ENCODE measurements around the gene HOXB7. TPM values are rescaled to one million over a fixed set of nuclear protein-coding genes. Genes with fewer than 3 reads are reported as not detected.
A peak's percentile ranks its signal among the peaks of the same experiment; 100 is the strongest.

The HOXB7 gene
- total RNA-seq, 1 donor from 2014 or later, result 2.4 TPM

DNA sequence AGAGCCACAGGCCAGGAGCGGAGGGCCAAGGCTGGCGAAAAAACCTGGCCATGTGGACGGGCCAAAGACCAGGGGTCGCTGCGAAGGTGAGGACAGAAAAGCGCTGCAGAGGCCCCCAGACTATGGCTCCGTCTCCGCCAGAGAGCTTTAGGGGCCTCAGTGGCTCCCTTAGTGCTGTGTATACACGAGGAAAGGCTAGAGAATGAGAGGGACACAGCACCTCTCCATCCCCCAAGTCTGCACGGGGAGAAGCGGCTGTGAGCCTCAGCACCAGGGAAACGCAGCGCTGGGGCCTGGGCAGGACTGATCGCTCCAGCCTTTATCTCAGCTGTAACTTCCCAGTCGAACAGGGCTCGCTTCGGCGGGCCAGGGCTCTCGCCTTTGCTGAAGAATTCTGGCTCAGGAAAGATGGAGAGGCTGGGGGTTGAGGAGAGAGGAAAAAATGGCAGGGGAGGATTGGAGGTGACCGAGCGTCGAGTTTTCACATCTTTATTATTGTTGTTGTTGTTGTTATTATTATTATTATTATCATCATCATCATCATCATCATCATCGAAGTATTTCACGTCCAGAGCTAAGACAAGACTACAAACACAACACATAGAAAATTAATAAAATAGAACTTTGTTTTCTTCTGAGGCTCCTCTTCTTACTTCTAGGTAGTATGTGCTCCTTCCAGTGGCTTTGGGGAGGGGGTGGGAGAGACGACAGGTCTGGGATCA lies 15.4 kb downstream of the HOXB7 start:
- H3K9me3 ChIP-seq, result no peaks in the 10 kb centered on the region
- peak overlapping the region; percentile 39 for H3K27ac ChIP-seq
- ATAC-seq (no peak), DNase-seq (no peak)
- no peak overlapping the region for H3K4me3 ChIP-seq
- peaks cover 96% of the 10 kb centered on the region for H3K27me3 ChIP-seq (ENCODE audit: low read depth)
- TF ChIP-seq, protein P1, sequence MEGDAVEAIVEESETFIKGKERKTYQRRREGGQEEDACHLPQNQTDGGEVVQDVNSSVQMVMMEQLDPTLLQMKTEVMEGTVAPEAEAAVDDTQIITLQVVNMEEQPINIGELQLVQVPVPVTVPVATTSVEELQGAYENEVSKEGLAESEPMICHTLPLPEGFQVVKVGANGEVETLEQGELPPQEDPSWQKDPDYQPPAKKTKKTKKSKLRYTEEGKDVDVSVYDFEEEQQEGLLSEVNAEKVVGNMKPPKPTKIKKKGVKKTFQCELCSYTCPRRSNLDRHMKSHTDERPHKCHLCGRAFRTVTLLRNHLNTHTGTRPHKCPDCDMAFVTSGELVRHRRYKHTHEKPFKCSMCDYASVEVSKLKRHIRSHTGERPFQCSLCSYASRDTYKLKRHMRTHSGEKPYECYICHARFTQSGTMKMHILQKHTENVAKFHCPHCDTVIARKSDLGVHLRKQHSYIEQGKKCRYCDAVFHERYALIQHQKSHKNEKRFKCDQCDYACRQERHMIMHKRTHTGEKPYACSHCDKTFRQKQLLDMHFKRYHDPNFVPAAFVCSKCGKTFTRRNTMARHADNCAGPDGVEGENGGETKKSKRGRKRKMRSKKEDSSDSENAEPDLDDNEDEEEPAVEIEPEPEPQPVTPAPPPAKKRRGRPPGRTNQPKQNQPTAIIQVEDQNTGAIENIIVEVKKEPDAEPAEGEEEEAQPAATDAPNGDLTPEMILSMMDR (IDR thresholded peaks at IDR 0.05), result no peak
- peaks cover 38% of the 10 kb centered on the region for H3K4me1 ChIP-seq
- peaks cover 5% of the 10 kb centered on the region for H3K36me3 ChIP-seq
- intact Hi-C loops (cut with DNase I), result no loop called here

DNA sequence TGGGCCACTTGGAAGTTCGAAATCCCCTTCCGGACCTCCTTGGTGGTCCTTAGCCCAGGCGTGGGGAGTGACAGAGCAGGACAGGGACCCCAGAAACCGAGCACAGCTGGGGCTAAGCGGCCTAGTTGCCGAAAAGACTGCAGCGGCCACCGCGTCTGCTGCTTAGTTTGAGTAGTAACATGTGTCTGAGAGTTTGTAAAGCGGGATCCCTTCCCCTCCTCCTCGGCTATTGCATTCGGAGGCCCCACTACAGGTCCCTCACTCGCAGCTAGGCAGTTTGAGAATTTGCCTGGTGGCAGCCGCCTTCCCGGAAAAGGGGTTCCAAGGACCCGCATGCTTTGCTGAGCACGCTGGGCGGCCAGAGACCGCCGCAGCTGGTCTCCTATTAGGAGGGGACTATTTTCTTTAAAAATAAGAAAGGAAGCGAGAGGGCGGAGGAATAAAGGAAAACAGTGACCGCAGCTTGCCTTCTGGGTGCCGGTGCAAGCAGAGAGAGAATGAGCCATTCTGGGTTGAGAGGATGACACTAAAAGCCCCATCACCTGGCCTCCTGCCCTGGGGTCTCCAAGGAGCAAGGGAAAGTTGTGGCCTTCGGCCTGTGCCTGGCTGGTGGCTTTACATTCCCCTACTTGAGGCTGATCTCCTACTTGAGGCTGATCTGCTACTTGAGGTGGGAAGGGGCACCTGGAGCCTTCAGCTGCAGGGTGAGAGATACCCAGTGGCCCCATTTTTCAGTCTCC lies 16.1 kb downstream of the HOXB7 start:
- Histone ChIP-seq H3K4me3 (peak overlapping the region; percentile 63), H3K9me3 (no peaks in the 10 kb centered on the region), H3K27me3 (ENCODE audit: low read depth) (peaks cover 91% of the 10 kb centered on the region), H3K4me1 (peaks cover 38% of the 10 kb centered on the region), H3K36me3 (peaks cover 5% of the 10 kb centered on the region), H3K27ac (peak overlapping the region; percentile 39)
- ATAC-seq, result no peak
- TF ChIP-seq, protein P1 (IDR thresholded peaks at IDR 0.05), result no peak
- intact Hi-C loops (cut with DNase I), result no loop called here
- DNase-seq, result no peak

DNA sequence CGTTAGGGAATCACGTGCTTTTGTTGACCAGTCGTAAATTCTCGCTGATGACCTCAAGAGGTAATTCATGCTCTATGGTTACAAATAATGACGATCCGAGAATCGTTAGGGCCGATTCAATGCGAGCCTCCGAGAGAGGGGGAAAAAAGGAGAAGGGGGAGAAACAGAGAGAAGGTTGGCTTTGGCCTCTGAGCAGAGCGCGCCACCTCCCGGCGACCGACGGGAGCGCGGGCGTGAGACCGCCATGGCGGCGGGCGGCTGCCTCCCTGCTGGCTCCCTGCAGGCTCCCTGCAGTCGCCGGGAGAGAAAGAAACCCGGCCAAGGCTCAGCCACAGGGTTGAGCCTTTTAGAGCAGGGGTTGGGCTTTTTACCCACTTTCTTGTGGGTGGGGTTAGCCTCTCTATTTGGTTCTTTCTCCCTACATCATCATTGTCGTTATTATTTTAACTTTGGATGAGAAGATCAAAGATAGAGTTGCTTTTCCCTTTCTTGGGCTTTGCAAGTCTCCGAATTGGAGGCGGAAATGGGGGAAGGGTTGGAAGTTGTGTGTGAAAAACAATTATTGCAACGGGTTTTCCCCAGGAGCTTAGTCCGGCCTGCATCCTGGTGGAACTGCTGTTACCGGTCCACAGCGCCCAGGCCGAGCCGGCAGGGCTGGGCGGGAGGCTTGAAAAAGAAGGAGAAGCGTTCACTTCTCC lies 16.8 kb downstream of the HOXB7 start:
- ATAC-seq, result peak; percentile 69 to 82
- TF ChIP-seq, protein P1 (IDR thresholded peaks at IDR 0.05), result peak; percentile 92
- peak; percentile 79 for DNase-seq

DNA sequence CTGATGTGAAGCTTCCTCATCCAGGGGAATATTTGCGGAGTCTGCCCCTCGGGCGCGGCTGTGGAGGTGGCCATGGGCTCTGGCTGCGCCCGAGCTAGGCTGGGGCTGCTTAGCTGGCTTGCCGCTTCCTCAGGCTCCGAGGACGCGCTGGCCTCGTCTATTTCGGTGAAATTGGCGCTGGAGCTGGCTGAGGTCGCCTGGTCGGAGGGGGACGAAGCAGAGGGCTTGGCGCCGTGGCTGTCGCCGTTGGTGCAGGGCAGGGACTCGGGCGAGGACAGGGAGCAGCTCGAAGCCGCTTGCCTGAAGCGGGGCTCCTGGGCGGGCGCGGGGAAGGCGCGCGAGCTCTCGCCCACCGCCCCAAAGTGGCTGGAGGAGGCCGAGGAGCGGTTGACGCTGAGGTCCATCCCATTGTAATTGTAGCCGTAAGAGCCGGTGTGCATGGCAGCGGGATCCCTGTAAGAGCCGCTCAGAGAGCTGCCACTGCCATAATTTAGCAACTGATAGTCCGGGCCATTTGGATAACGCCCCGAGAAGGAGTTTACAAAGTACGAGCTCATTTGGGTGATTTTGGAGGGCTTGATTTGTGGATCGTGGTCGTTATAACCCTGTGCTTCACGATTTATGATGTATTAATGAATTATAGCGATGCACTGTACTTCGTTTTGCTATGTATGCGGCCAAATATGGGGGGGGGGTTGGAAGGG lies 17.5 kb downstream of the HOXB7 start, which contains the start of gene HOXB5:
Gene HOXB5, minus strand, starts transcription at position 654 of the 704 bp plus-strand sequence. Its CDS starts 97 bp downstream, at position 557.
- DNase-seq, result no peak
- Histone ChIP-seq H3K27me3 (ENCODE audit: low read depth) (peaks cover 84% of the 10 kb centered on the region), H3K36me3 (peaks cover 5% of the 10 kb centered on the region), H3K9me3 (no peaks in the 10 kb centered on the region), H3K27ac (peak within 1 kb of the TSS; percentile 81), H3K4me3 (peak within 1 kb of the TSS; percentile 63), H3K4me1 (peaks cover 38% of the 10 kb centered on the region)
- TF ChIP-seq, protein P1 (IDR thresholded peaks at IDR 0.05), result no peak
- intact Hi-C loops (cut with DNase I), result no loop called here
- no peak for ATAC-seq

More for the DNA sequence above, 16.8 kb downstream of the HOXB7 start:
- Histone ChIP-seq H3K27ac (peak overlapping the region; percentile 39), H3K4me3 (peak overlapping the region; percentile 63), H3K4me1 (peaks cover 38% of the 10 kb centered on the region), H3K27me3 (ENCODE audit: low read depth) (peaks cover 84% of the 10 kb centered on the region), H3K9me3 (no peaks in the 10 kb centered on the region), H3K36me3 (peaks cover 5% of the 10 kb centered on the region)
- intact Hi-C loops (cut with DNase I), result no loop called here

DNA sequence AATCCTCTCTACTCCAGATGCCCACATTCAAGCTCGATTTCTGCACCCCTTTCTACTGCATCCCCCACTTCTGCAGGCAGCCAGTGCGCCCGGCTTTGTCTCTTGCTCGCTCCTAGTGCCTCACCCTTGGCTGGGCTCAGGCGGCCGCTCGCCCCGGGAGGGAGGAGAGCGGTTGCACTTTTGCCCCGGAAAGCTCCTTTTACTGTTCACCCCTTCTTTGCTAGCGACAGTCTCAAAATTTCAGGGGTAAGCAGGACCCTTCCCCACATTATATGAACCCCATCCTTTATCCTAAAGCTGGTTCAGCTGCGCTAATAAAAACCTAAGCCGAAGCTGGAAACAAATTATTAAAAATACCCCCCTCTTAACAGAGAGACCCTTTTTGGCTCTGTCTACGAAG lies 18.2 kb downstream of the HOXB7 start:
- Histone ChIP-seq H3K36me3 (peaks cover 5% of the 10 kb centered on the region), H3K27ac (peak overlapping the region; percentile 81), H3K4me3 (peak overlapping the region; percentile 63), H3K4me1 (peaks cover 34% of the 10 kb centered on the region), H3K9me3 (no peaks in the 10 kb centered on the region), H3K27me3 (ENCODE audit: low read depth) (peaks cover 84% of the 10 kb centered on the region)
- intact Hi-C loops (cut with DNase I), result no loop called here
- TF ChIP-seq, protein P1 (IDR thresholded peaks at IDR 0.05), result no peak
- DNase-seq, result no peak
- no peak for ATAC-seq
